ENCODE data around the gene FAM53B.

The FAM53B gene

GRCh38 chr10:124728071-124728829, 15.9 kb downstream of the FAM53B start:
- DNase-seq (ENCODE audit: low read depth in 2 of 2): no peak

DNA sequence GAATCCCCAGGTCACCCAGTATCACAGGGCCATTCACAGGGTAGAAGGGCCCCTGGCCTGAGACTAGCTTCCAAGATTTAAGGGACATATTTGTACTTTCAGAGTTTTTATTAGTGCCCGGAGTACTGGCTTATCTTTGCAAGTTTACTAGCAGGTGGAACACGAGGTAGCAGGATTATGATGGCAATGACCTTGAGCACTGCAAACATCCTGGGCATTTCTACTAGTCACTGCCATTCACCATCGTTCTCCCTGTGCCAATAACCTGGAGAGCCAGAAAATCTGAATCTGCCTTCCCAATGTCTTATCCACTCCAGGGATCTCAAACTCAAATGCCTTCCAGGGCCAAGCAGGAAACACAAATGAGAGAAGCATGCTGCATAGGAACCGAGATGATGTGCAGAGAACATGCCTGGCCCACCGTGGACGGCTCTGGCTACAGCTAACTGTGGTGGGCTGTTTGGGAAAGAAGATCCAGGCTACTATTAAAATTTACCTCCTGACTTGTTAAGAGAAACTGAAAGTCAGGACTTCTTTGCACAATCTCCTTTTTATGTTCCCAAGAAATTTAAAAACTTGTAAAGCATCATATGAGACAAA, 16.7 kb downstream of the FAM53B start:
- no peak for DNase-seq (ENCODE audit: low read depth in 2 of 2)

- no peak for DNase-seq (ENCODE audit: low read depth in 2 of 2)
These were observed 18.4 kb downstream of the FAM53B start for GRCh38 chr10:124725791-124726190.

DNA sequence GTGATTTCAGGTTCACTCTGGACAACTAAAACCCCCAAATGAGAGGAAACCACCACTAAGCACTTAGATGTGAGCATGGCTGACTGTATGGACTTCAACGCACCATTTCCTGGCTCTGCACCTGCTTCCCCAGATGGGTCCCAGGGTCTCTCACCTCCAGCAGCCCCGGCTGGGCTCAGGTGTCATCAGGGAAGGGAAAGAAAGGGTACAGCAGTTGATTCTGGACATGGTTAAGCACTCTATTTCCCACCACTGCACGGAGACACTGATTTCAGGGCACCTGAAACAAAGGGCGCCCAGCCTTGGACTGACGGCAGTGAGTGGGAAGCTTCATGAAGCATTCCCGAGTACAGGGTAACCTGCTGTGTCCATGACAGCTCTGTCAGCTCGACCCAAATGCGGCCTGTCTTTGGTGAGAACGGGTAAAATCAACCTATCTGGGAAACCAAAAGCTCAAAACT, 19.0 kb downstream of the FAM53B start:
- DNase-seq (ENCODE audit: low read depth in 2 of 2): no peak

GRCh38 chr10:124724279-124725027, 19.7 kb downstream of the FAM53B start:
- DNase-seq (ENCODE audit: low read depth in 2 of 2): no peak

DNA sequence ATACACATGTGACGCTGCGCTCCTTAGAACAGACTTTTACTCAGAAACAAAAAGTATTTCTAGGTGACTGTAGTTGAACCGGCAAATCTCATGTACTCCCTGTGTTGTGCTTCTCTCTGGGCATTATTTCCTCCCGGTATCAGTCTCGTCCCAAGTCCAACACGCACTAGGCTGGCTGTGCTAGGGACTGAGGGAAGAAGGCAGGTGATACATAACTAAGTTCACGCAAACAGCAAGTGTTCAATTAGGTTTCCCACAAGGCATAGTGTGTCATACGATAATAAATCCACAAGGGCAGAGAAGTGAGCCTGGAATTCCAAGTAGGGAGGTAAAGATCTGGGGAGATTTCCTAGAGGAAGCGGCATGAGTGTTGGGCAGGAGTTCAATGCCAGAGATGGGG, 20.4 kb downstream of the FAM53B start:
- no peak for DNase-seq (ENCODE audit: low read depth in 2 of 2)

GRCh38 chr10:124722798-124723783, 21.1 kb downstream of the FAM53B start:
- no peak for DNase-seq (ENCODE audit: low read depth in 2 of 2)

DNA sequence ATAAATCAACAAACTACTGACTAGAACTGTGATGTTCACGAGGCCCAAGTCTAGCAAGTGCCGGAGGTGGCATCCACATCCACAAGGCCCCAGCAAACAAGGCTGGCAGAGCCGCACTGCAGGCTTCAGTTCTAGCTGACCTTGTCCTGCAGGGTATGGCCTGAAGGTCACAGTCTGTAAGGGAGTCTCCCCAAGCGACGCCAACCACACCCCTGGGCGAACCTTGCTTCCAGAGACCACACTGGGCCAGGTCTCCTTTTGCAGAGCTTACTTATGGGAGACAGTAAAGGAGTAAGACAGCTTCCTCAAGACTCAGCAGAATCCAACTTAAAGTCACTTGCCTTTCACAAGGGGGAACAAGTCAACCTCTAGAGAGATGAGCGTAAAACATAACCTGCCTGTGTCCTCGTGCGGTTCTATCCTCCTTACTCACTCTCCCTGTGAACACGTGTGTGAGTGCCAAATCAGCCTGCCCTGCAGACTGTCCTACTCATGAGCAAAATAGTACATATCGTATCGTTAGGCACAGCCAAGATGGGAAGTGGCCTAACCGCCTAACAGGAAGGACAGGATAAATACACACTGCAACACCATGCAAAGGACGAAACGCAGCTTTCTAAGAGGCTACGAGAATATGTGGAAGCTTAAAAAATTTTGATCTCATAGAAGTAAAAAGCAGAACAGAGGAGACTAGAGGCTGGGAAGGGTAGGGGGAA, 22.7 kb downstream of the FAM53B start:
- no peak for DNase-seq (ENCODE audit: low read depth in 2 of 2)

DNA sequence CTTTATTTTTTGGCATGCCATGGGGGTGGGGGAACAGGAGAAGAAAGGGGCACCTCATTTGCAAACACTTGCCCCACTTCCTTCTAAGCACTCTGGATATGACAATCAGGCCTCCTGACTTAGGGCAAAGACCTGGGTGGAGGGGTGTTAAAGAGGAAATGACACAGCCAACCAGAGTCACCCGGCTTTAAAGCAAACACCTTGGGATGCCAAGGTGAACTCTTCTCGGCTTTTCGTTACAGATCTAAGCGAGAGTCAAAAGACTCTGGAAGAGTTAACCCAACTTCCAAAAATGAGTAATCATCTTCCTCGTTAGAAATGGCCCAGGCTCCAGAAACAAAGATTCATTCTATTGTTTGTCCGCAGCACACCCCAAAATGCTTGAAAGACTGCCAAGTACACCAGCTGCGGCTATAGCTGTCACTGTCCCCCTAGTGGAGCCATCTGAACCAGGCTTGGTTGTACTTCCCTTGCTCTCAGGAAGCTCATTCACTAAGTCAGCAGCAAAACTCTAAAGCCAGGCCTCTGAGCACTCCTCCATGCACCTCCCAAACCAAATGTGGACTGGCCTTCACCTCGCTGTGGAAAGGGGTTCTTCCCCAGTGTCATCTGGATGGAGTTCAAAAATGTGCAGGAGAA, 24.8 kb downstream of the FAM53B start:
- DNase-seq (ENCODE audit: low read depth in 2 of 2): no peak

DNA sequence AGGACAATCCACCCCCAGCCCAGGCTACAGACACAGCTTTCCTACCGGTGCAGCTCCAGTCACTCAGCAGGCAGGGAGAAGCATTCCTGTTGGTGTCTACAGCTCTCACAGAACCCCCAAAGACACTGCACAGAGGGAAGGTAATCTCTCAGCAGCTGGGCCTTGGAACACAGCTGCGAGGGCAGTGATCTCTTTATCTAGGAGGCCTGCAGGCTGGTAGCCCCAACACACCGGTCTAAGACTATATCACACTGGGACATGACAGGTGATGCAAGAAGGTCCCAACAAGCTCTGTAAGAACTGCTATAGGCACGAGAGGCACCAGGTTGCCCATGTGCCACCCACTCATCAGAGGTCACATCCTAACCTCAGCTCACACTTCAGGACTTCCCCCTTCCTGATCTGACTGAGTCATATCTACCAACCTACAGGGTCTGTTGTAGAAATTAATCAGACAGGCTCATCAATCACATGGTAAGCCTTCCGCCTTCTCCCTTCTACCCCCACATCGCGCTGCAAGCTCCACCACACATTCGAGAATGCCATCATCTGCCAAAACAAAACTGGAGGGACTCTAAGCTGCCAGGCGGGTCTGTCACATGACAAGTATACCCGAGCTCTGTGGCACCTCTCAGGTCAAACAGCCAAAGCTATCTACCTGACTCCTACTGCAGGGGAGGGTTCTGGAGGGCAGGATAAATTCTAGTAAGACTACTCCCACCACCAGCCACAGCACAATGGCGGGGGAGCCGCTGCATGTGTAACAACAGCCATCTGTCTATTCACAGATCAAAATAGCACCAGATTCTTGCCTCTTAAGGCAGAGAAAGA, 26.1 kb downstream of the FAM53B start:
- no peak for DNase-seq (ENCODE audit: low read depth in 2 of 2)

DNA sequence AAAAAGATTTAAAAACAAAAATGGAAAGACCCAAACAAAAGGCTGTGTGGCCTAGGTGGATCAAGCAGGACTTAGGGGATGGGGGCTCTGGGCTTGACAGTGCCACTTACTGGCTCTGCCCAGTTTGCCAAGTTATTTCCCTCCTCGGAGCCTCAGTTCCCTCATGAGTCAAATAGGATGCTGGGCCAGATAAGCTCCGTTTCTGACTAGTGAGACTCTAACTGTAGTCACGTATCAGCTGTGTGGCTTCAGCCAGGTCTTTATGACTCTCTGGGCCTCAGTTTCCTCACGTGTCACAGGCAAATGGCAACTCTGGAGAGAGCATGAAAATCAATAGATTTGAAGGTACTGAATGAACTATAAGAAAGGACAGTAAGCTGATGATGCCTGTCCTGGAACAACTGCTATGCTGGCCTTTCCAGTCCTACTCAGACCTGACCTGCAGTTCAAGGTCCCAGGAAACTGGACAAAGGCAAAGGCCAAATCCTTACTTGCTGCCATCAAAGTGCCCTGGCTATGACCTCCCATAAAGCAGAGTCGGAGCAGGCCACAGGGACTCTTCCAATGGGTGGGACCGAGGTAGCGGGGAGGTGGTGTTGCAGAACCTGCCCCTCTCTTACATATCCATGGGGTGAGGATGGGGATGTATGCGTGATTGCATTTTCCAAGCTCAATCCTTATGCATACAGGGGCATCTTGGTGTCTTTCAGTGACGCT, 27.0 kb downstream of the FAM53B start:
- DNase-seq (ENCODE audit: low read depth in 2 of 2): no peak

DNA sequence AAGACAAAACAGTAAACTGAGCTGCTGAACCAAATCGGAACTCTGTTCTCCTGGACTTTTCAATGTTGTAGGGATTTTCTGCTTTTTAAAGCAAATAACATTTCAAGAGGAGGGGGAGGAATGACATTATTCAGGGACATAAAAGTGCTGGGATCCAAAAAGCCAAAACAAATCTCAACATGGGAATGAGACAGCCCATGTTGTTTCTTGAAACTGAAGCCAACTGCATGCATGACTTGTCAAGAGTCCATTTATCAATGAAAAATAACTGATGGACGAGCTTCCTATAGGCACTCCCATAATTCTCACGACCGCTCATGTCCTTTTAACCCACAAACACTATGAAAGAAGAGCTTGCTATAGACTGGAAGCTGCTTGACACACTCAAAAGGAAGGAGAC, 27.8 kb downstream of the FAM53B start:
- no peak for DNase-seq (ENCODE audit: low read depth in 2 of 2)

GRCh38 chr10:124715439-124715838, 28.7 kb downstream of the FAM53B start:
- DNase-seq (ENCODE audit: low read depth in 2 of 2): no peak

- no peak for DNase-seq (ENCODE audit: low read depth in 2 of 2)
These were observed 30.4 kb downstream of the FAM53B start for GRCh38 chr10:124713679-124714255.

DNA sequence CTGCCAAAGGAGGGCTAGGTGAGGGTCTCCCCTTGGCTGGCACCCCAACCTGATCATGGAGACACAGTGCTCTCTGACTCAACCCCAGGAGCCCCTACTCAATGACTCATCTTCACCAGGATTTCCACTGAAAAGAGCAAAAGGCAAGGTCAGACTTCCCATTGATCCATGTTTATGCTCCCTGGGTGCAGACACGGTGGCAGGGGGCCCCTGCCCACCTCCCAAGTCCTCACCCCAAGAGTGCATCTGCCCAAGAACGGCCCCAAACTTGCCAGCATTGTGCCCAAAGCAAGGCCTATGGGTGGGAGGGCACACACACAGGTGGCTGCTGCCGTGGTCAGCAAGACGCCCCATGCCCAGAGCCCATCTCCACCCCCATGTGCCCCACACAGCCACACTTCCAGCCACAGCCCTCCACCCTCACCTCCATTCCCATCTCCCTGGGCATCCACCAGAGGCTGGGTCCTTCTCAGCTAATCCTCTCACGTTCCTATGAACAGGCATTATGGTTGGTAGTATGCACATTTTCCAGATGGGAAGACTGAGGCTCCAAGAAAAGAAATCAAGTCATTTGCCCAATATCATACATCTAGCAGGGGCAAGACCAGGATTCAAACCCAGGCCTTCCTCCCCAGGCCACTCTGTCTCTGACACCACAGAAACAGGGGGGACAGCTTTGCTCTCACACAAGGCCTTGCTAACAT, 31.3 kb downstream of the FAM53B start:
- DNase-seq (ENCODE audit: low read depth in 2 of 2): no peak

DNA sequence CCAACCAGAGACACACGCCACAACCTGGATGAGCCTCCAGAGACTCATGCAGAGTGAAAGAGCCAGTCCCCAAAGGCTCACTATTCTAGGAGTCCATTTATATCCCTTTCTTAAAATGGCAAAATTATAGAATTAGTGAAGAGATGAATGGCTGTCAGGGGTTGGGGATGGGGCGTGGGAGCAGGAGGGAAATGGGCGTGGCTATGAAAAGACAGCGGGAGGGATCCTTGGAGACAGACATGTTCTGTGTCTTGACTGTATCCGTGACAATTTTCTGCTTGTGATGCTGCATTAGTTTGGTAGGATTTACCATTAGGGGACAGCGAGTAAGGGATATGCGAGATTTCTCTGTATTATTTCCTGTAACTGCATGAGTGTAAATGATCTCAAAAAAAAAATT, 33.0 kb downstream of the FAM53B start:
- DNase-seq (ENCODE audit: low read depth in 2 of 2): no peak

- no peak for DNase-seq (ENCODE audit: low read depth in 2 of 2)
These were observed 33.8 kb downstream of the FAM53B start for GRCh38 chr10:124710266-124710881.

Data from fibroblast of skin of left biceps (primary cell).